Measurements from ENCODE around the gene CENPM.

CENPM gene

GRCh38 chr22:41893591-41894375, 53.2 kb downstream of the CENPM start:
- no peaks in the 10 kb centered on the region for H3K27me3 ChIP-seq (ENCODE audit: insufficient read depth, low read depth)
- no peak overlapping the region for H3K27ac ChIP-seq
- no peaks in the 10 kb centered on the region for H4K20me1 ChIP-seq (ENCODE audit: insufficient read depth)
- no peak overlapping the region for H3K9ac ChIP-seq
- no peaks in the 10 kb centered on the region for H3K79me2 ChIP-seq (ENCODE audit: insufficient read depth, low read depth)
- no peaks in the 10 kb centered on the region for H3K4me1 ChIP-seq (ENCODE audit: low read depth, poor library complexity, severe bottlenecking)
- H3K36me3 ChIP-seq (ENCODE audit: insufficient read depth): peaks cover 2% of the 10 kb centered on the region; the same call in 1 of the 2 replicates
- H3K4me2 ChIP-seq: no peak overlapping the region
- no peak for TF ChIP-seq CTCF (conservative IDR thresholded peaks at IDR 0.05; ENCODE audit: low read depth, low read length)
- H3K4me3 ChIP-seq (IDR thresholded peaks at IDR 0.05; ENCODE audit: insufficient read depth, low read depth, low read length): no peak overlapping the region
- no peak overlapping the region for H2AFZ ChIP-seq (ENCODE audit: low read depth)

- no peak overlapping the region for H2AFZ ChIP-seq (ENCODE audit: low read depth)
- no peaks in the 10 kb centered on the region for H3K27me3 ChIP-seq (ENCODE audit: insufficient read depth, low read depth)
- H3K4me2 ChIP-seq: no peak overlapping the region
- H4K20me1 ChIP-seq (ENCODE audit: insufficient read depth): no peaks in the 10 kb centered on the region
- H3K36me3 ChIP-seq (ENCODE audit: insufficient read depth): no peaks in the 10 kb centered on the region
- no peaks in the 10 kb centered on the region for H3K79me2 ChIP-seq (ENCODE audit: insufficient read depth, low read depth)
- no peak for TF ChIP-seq CTCF (conservative IDR thresholded peaks at IDR 0.05; ENCODE audit: low read depth, low read length)
- H3K9ac ChIP-seq: no peak overlapping the region
- no peak overlapping the region for H3K27ac ChIP-seq
- no peaks in the 10 kb centered on the region for H3K4me1 ChIP-seq (ENCODE audit: low read depth, poor library complexity, severe bottlenecking)
- H3K4me3 ChIP-seq (IDR thresholded peaks at IDR 0.05; ENCODE audit: insufficient read depth, low read depth, low read length): no peak overlapping the region
These were observed 54.2 kb downstream of the CENPM start for GRCh38 chr22:41892721-41893120.

- Histone ChIP-seq H4K20me1 (ENCODE audit: insufficient read depth) (no peaks in the 10 kb centered on the region), H3K36me3 (ENCODE audit: insufficient read depth) (no peaks in the 10 kb centered on the region), H3K27me3 (ENCODE audit: insufficient read depth, low read depth) (no peaks in the 10 kb centered on the region), H3K27ac (no peak overlapping the region), H3K9ac (no peak overlapping the region), H2AFZ (ENCODE audit: low read depth) (no peak overlapping the region), H3K4me3 (IDR thresholded peaks at IDR 0.05; ENCODE audit: insufficient read depth, low read depth, low read length) (no peak overlapping the region), H3K79me2 (ENCODE audit: insufficient read depth, low read depth) (no peaks in the 10 kb centered on the region), H3K4me1 (ENCODE audit: low read depth, poor library complexity, severe bottlenecking) (no peaks in the 10 kb centered on the region), H3K4me2 (no peak overlapping the region)
- TF ChIP-seq CTCF (conservative IDR thresholded peaks at IDR 0.05; ENCODE audit: low read depth, low read length): no peak
These were observed 55.5 kb downstream of the CENPM start for GRCh38 chr22:41891407-41891806.

Measured in KMS-11 (cell line).